GM12865 (cell line): ENCODE results near the gene IFT172.

Experiments
- DNase-seq: peaks from one replicate; pipeline ENCODE4 v3.0.0; 2010; ENCODE audit warnings: low read depth
- H3K4me3 ChIP-seq: 2 replicates; pipeline ENCODE4 v1.5.1; 2011; ENCODE audit warnings: mild to moderate bottlenecking, low read depth, low read length, control low read depth
- TF ChIP-seq, protein P1 (sequence below): IDR thresholded peaks from 2 replicates; pipeline ENCODE4 v1.5.1; 2011; ENCODE audit warnings: low read length, control low read depth, low read depth, inconsistent platforms; ENCODE audit not compliant: insufficient read depth; ENCODE audit errors: missing control alignments

IFT172 gene

GRCh38 chr2:27398962-27399361 is 90.6 kb downstream of the IFT172 start:
- TF ChIP-seq, protein P1, sequence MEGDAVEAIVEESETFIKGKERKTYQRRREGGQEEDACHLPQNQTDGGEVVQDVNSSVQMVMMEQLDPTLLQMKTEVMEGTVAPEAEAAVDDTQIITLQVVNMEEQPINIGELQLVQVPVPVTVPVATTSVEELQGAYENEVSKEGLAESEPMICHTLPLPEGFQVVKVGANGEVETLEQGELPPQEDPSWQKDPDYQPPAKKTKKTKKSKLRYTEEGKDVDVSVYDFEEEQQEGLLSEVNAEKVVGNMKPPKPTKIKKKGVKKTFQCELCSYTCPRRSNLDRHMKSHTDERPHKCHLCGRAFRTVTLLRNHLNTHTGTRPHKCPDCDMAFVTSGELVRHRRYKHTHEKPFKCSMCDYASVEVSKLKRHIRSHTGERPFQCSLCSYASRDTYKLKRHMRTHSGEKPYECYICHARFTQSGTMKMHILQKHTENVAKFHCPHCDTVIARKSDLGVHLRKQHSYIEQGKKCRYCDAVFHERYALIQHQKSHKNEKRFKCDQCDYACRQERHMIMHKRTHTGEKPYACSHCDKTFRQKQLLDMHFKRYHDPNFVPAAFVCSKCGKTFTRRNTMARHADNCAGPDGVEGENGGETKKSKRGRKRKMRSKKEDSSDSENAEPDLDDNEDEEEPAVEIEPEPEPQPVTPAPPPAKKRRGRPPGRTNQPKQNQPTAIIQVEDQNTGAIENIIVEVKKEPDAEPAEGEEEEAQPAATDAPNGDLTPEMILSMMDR: no peak
- DNase-seq: no peak
- no peak overlapping the region for H3K4me3 ChIP-seq
